NK-92 (cell line): ENCODE data around the gene LIG3.
"Not testable (repeated sequence)": the region's sequence is repeated elsewhere in the genome, so short reads cannot be mapped to it uniquely, and the experiment has no call there.

Experiments used
- DNase-seq: peaks from one replicate; lab custom pipeline; 2025; ENCODE audit not compliant: unreplicated experiment; lab: John Stamatoyannopoulos, UW

LIG3 gene

DNA sequence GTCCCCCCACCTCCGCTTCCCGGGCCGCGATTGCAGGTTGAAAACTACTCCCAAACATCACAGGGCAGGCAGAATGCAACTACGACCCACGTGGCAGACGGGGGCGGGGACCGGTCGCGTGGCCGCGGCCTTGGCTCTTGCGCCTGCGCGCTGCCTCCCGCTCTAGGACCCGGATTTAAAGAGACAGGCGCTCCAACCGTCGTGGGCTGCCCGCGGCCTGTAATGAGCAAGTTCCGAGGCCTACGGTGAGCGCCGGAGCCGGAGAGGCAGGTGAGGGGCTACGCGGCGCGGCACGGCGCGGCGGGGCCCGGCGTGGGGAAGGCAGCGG, at the start of gene LIG3:
LIG3 (plus strand) TSS at position 160 of the 328 bp plus-strand sequence. CDS start 2,494 bp downstream, outside the sequence.
- peak; percentile 51 for DNase-seq

GRCh38 chr17:34950780-34951179, 29.5 kb upstream of the LIG3 start:
- DNase-seq, result not testable (repeated sequence)

DNA sequence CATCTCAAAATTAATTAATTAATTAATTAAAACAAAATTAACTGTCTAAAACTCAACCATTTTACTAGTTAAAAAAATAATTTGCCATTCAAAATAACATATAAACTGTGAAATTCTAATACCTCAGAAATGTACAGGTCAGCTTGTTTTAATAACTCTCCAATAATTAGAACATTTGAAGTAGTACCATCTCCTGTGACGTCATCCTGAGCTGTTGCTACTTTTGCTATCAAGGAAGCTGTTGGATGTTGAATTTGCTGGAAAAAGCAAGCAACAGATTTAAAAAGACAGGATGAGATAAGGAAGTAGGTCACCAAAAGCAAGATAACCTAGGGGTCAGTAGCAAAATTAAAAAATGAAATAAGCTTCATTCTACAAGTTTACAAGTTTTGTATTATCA, 21.9 kb upstream of the LIG3 start:
- no peak for DNase-seq

DNA sequence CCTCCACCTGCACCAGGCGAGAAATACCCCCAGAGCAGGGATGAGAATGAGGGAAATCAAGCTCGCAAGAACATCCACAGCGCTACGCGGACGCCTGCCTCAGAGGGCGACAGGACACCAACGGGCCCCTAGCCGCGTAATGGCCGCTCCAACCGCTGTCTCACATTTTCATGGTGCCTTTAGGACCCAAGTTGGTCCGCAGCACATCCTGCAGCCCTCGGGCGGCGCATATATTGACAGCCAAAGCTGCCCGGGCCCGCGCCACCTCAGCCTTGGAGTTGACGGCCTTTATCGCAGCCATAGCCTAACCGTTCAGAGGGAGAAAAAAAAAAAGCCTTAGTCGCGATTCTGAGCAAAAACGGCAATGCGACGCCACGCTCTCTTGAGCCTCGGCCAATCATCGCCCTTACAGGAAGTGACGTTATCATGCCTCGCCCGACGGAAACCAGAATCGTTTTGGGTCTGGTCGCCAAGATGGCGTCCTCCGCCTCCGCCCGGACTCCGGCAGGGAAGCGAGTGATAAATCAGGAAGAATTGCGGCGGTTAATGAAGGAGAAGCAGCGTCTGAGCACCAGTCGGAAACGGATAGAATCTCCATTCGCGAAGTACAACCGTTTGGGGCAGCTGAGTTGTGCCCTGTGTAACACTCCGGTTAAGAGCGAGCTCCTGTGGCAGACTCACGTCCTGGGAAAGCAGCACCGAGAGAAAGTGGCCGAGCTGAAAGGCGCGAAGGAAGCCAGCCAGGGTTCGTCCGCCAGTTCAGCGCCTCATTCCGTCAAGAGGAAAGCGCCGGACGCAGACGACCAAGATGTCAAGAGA, 19.0 kb upstream of the LIG3 start, which contains the start of the genes CCT6B and ZNF830:
CCT6B (minus strand) TSS at position 368 of the 819 bp plus-strand sequence; CDS start at position 301, 67 bp downstream.
ZNF830 (plus strand) TSS at position 448 of the 819 bp plus-strand sequence; CDS start at position 475, 27 bp downstream.
- DNase-seq, result peak; percentile 55

DNA sequence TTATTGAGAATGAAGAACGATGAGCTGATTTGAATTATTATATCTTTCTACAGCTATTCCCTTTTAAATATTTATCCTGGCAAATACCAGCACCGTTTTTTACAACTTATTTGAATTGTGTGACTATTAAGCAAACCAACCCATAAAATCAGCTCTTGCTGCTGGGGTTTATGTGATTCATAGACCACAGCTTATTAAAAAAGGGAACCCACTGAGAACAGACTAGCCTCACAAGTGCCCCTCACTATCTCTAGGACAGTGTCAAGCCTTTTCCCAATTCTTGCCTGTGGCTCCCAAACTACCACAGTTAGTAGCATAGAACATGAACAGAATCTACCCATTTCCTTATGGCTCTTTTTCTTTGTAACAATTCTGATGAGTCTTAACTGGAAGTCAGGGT, 6.1 kb upstream of the LIG3 start:
- no peak for DNase-seq

DNA sequence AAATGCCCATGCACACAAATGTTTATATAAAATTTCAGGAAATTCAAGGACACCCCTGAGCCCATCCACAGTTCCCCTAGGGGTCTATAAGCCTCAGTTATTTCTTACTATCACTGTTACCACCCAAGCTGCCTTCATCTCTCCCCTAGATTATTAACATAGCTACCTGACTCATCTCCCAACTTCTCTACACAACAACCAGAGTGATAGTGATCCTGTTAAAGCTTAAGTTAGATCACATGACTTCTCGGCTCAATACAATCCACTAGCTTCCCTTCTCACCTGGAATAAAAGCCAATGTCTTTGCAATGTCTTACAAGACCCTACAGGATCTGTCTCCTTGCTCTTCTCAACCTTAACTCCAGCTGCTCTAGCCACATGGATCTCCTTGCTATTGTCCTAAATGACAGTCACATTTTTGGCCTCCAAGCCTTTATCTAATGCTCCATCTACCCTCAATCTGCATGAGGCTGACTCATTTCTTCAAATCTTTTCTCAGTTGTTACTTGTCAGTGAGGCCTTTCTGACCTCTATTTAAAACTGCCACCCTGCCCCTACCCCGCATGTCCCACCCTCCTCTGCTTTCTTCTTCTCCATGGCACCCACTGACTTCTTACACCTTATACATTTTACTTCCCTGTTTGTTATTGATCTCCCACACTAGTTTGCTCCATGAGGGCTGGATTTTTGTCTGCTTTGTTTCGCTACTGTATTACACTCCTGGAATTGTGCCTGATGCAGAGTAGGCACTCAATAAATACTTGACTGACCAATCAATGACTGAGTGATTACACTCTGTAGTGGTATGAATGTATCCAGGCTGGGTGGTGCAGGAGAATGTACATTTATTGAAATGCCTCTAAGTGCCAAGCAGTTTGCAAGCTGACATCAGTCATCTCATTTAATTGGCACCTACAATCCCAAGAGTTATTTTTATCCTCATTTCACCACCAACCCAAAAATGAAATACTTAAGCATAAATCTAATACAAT, 5.2 kb upstream of the LIG3 start:
- no peak for DNase-seq

GRCh38 chr17:34979153-34979552, 1.2 kb upstream of the LIG3 start:
- no peak for DNase-seq

DNA sequence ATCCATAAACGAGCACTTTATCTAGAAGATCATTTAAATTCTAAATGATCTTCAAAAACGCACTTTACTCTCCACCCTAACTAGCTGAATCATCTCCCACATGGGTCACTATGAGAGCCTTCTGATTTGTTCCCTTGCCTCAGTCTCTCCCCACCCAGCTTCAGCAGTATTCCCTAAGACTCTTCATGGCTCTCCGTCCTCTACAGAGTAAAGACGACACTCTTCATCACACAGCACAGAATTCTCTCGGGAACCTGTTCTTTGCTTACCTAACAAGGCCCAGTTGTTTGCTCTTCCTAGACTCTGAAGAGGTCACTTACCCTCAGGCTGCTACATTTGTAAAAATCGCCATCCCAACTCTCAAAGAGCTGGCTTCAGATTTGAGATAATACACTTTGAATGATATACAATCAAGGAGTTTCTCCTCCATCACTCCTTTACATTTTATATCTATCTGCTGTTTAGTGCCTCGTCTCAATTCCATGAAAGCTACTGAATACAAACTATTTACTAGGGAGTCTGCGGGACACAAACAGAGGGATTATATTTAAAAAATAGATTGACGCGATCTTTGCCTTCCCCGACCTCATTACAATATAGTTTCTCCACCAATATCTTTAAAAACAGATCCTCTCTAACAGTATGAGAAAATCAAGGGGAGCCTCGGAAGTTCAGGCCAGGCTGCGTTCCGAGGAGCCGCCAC, 511 bp upstream of the LIG3 start:
- DNase-seq, result no peak

- DNase-seq, result no peak
Measured at GRCh38 chr17:34980681-34981537, 597 bp downstream of the LIG3 start.

- no peak for DNase-seq
Measured at GRCh38 chr17:34981538-34982241, 1.4 kb downstream of the LIG3 start.

DNA sequence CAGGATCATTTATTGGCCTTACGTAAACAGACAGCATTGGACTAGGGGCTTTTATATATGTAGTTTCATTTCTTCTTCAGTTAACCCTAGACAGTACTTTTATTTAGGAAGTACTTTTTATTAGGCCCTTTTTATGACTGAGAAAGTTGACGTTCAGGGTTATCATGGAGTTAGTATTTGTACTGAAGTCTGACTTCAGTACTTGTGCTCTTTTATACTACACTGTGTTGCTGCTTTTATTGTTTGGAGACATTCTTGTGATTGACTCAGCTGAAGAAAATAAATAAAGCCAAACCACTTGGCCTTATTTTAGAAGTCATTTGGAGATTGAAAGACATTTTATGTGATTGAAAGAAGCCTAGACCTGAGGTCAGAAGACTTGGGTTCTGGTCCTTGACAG, 6.9 kb downstream of the LIG3 start:
- no peak for DNase-seq

- no peak for DNase-seq
Measured at GRCh38 chr17:34988644-34989043, 8.3 kb downstream of the LIG3 start.

GRCh38 chr17:34989473-34989872, 9.2 kb downstream of the LIG3 start:
- no peak for DNase-seq

GRCh38 chr17:34990921-34991365, 10.6 kb downstream of the LIG3 start:
- no peak for DNase-seq

DNA sequence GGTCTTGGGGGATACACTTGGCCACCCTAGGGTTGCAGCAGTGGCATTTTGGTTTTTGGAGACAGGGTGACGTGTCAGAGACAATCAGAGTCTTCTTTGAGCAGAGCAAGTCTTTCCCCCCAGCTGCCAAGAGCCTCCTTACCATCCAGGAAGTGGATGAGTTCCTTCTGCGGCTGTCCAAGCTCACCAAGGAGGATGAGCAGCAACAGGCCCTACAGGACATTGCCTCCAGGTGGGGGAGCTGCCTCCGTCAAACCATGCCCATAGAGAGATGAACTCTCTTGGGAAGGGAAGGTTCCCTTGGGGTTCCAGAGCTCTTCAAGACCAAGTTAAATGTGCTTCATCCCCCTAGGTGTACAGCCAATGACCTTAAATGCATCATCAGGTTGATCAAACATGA, 11.3 kb downstream of the LIG3 start:
- no peak for DNase-seq

DNA sequence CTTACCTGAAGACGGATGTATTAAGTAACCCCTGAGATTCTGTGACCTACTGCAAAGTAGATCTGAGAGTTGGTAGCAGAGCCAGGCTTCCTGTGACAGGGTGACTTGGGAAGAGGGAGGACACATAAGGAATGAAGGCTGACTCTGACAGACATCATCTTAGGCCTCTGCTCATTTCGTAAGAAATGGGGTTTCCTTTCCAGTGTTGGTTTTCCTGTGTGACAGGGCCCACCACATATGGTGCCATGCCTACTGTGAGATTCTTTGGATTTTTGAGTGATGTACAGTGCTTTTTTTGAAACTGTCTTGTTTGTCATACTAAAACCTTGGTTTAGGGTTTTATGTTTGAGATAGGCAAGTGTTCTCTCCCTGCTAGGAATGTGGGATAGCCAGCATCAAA, 12.7 kb downstream of the LIG3 start:
- no peak for DNase-seq

DNA sequence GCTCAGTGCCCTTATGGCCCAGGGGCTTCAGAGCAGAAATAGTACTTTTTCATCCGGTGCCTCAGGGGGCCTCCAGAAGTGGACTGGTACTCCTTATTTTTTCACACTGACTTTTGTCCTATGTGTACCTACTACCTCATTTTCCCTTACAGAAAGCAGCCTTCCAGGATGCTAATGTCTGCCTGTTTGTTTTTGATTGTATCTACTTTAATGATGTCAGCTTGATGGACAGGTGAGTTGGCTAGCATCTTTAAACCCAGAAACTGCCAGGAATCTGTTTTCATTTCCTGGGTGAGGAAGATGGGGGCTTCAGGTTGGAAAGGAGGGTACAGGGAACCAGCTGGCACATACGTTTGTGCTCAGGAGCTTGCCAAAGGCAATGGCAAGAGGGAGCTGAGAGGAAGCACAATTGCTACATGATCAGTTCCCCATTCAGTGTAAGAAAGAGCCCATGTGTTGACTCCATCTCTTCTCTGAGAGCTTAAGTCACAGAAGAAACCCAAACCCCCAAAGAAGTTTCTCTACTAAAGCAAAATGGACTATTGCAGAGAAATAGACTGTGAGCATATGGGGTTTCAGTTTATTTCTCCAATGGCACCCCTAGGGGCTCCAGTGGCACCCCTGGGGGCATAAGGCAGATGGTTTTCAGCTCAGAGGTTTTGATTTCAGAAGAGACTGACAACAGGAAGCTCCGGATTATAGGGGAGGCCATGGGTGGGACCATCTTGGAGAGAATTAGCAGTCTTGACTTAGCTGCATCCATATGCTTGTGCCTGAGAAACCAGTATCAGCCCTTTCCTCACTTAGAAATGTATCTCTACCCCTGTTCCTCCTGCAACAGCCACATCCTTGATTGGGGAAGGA, 16.3 kb downstream of the LIG3 start:
- no peak for DNase-seq

DNA sequence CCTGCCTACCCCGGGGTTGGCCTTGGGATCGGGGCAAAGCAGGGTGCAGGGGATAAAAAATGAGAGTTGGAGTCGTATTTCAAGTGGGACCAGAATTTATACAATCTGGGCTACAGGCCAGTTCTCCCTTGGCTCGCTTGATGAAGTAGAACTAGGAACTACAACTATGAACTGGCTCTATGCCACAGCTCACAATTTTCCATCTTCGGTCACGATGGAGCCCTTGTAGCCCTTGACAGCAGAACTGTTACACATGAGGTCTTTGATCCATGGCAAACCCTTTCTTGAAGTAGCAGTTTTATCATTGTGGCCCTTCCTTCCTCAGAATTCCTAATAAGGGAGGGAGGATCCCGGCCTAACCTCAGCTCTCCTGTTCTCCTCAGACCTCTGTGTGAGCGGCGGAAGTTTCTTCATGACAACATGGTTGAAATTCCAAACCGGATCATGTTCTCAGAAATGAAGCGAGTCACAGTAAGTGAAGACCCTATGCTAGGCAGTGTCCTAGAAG, 17.1 kb downstream of the LIG3 start:
- no peak for DNase-seq
